Fibroblast of gingiva (primary cell): Measurements from ENCODE around the gene OR4D9.
A peak's percentile ranks its signal among the peaks of the same experiment; 100 is the strongest.

Experiments used
- DNase-seq: peaks from one replicate; pipeline ENCODE4 v3.0.0-alpha.2; 2011; ENCODE audit warnings: low read depth

OR4D9 gene

GRCh38 chr11:59550842-59551658 lies 39.7 kb downstream of the OR4D9 start:
- DNase-seq, result peak; percentile 89

GRCh38 chr11:59551659-59552521 lies 40.6 kb downstream of the OR4D9 start:
- peak; percentile 87 for DNase-seq

GRCh38 chr11:59552844-59553243 lies 41.5 kb downstream of the OR4D9 start:
- DNase-seq, result no peak

GRCh38 chr11:59553323-59553722 lies 42.0 kb downstream of the OR4D9 start:
- no peak for DNase-seq

DNA sequence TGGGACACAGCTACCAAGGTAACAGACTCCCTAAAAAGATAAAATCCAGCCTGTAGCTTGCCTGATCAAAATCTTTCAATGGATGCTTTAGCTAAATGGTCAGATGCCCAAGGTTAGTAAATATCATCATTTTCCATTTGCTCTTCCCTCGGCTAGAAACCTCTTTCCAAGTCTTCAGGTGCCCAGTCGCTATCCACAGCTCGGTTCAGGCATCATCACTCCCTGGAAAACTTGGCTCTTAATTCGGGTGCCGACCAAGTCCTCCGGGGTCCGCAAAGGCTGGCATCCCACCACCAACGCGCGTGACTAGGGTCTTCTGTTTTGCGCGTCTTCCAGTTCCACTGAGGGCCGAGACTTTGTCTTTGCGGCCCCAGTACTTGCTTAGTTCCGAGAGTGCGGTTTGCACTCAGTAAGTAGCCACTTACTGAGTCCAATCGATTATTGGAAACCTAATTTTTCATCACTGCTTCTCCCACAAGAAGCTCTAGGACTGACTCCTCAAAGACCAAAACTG lies 44.3 kb downstream of the OR4D9 start:
- no peak for DNase-seq

- peak; percentile 88 for DNase-seq
These were observed 45.0 kb downstream of the OR4D9 start for GRCh38 chr11:59556115-59556916.

- no peak for DNase-seq
These were observed 45.6 kb downstream of the OR4D9 start for GRCh38 chr11:59556917-59557348.

DNA sequence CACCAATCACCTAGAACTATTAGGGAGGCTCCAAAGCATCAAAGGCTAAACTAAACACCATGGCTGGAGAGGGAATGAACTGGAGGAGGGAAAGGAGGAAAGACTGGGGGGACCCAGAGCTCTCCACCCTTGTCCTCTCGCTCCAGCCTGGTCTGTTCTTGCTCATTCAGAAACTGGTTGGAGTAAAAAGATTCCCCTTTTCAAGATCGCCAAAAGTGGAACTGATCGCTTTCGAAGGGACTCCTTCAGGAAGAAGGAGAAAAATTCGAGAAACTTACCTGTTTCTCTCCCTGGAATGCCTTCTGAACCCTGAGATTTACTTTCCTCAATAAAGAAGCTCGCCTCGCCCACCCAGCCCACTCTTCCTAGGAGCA lies 46.9 kb downstream of the OR4D9 start:
- DNase-seq, result no peak

DNA sequence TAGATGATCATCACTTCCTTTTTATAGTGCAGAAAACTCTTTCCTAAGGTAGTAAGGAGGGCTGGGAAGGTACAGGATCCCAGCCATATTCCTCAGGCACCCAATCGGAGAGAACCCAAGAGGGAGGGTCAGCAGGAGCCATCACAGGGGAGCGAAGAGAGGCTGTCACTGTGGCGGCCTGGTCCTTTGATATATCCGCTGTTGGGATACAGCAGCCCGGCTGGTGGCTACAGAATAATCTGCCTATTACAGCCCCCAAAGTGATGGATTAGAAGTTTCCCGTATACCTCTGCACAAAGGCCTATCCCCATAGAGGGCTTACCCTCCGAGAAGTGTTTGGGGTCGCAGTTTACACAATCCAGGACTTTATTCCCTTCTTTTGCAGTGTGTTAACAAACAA lies 48.5 kb downstream of the OR4D9 start:
- no peak for DNase-seq

DNA sequence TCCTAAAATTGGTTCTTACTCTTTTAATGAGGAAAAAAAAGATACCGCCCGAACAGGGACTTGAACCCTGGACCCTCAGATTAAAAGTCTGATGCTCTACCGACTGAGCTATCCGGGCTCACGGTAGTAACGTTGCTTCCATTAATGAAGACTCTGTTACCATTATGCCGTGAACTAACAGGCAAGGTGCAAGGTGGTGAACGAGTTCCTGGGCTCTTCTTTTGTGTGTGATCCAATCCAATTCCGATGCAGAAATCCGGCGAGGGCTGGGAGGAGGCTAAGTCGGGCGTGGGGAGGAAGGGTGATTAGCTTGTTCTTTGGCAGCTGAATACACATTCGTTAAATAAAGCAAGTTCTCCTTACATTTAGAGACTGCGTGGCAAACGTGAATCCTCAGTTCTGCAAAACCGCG lies 49.0 kb downstream of the OR4D9 start:
- DNase-seq, result peak; percentile 44

- DNase-seq, result peak; percentile 71
These were observed 49.5 kb downstream of the OR4D9 start for GRCh38 chr11:59560702-59561473.

GRCh38 chr11:59562292-59562691 lies 51.0 kb downstream of the OR4D9 start:
- DNase-seq, result no peak
